HepG2 (cell line): ENCODE measurements around the gene ANKRD55. TPM values are rescaled to one million over a fixed set of nuclear protein-coding genes. Genes with fewer than 3 reads are reported as not detected.

Source experiments
- BRF2 ChIP-seq: sonication (generic); formaldehyde crosslinking; IDR thresholded peaks from 2 replicates; pipeline ENCODE4 v1.8.1; 2022; ENCODE audit warnings: mild to moderate bottlenecking, missing genetic modification reagents
- CSRNP1 ChIP-seq: sonication (generic); formaldehyde crosslinking; IDR thresholded peaks from 2 replicates; pipeline ENCODE4 v1.8.1; 2023; ENCODE audit warnings: mild to moderate bottlenecking, missing genetic modification reagents
- IRF1 ChIP-seq: sonication (generic); formaldehyde crosslinking; IDR thresholded peaks from 2 replicates; pipeline ENCODE4 v1.4.0; 2020; ENCODE audit warnings: low read depth, mild to moderate bottlenecking, missing genetic modification reagents
- KLF16 ChIP-seq, 2 experiments: sonication (generic) in 1 of 2; formaldehyde crosslinking in 1 of 2; IDR thresholded peaks; 2 replicates each; pipeline versions ENCODE4 v1.6.1 to v1.8.0; 2016 to 2023; ENCODE audit warnings: missing genetic modification reagents in 2 of 2, missing compliant biosample characterization in 1 of 2
- MEF2D ChIP-seq: sonication (generic); formaldehyde crosslinking; IDR thresholded peaks from 2 replicates; pipeline ENCODE4 v1.5.1; 2020; ENCODE audit warnings: mild to moderate bottlenecking, missing genetic modification reagents
- NR2F1 ChIP-seq, 2 experiments: fragments of 450-650 bp in 1 of 2; formaldehyde crosslinking in 1 of 2; IDR thresholded peaks; 2 replicates each; pipeline versions ENCODE4 v1.5.0 to v1.6.1; 2016 to 2020; ENCODE audit warnings: mild to moderate bottlenecking in 1 of 2, missing compliant biosample characterization in 1 of 2, missing genetic modification reagents in 1 of 2, moderate library complexity in 1 of 2
- REPIN1 ChIP-seq: sonication (generic); formaldehyde crosslinking; IDR thresholded peaks from 2 replicates; pipeline ENCODE4 v1.8.0; 2022; ENCODE audit warnings: missing genetic modification reagents, low read depth, mild to moderate bottlenecking, borderline replicate concordance
- STAT6 ChIP-seq: sonication (generic); formaldehyde crosslinking; IDR thresholded peaks from 2 replicates; pipeline ENCODE4 v1.4.0; 2020; ENCODE audit warnings: missing genetic modification reagents, mild to moderate bottlenecking, borderline replicate concordance
- TRIM24 ChIP-seq: sonication (generic); formaldehyde crosslinking; IDR thresholded peaks from 2 replicates; pipeline ENCODE4 v1.8.0; 2022; ENCODE audit warnings: mild to moderate bottlenecking, missing genetic modification reagents
- U2AF1 ChIP-seq: fragments of 200-400 bp; formaldehyde crosslinking; optimal IDR thresholded peaks from 2 replicates; pipeline ENCODE3; 2017; ENCODE audit warnings: mild to moderate bottlenecking, low read depth, low read length
- ZFP36 ChIP-seq: fragments of 150-350 bp; IDR thresholded peaks from 2 replicates; pipeline ENCODE4 v1.6.1; 2018; ENCODE audit warnings: borderline replicate concordance, low read length, low read depth; ENCODE audit not compliant: partially characterized antibody
- ZFP91 ChIP-seq: sonication (generic); formaldehyde crosslinking; IDR thresholded peaks from 2 replicates; pipeline ENCODE4 v1.9.0; 2022; ENCODE audit warnings: missing genetic modification reagents, mild to moderate bottlenecking, borderline replicate concordance
- ZMYM2 ChIP-seq: sonication (generic); formaldehyde crosslinking; IDR thresholded peaks from 2 replicates; pipeline ENCODE4 v1.8.0; 2022; ENCODE audit warnings: mild to moderate bottlenecking, missing genetic modification reagents
- ZNF235 ChIP-seq: sonication (generic); formaldehyde crosslinking; IDR thresholded peaks from 2 replicates; pipeline ENCODE4 v1.8.1; 2023; ENCODE audit warnings: mild to moderate bottlenecking, missing genetic modification reagents, borderline replicate concordance
- ZNF292 ChIP-seq: sonication (generic); formaldehyde crosslinking; IDR thresholded peaks from 2 replicates; pipeline ENCODE4 v1.8.1; 2022; ENCODE audit warnings: mild to moderate bottlenecking, low read depth, missing genetic modification reagents, borderline replicate concordance
- ZNF343 ChIP-seq: sonication (generic); formaldehyde crosslinking; IDR thresholded peaks from 2 replicates; pipeline ENCODE4 v1.4.0; 2020; ENCODE audit warnings: mild to moderate bottlenecking, missing genetic modification reagents
- ZNF616 ChIP-seq: sonication (generic); formaldehyde crosslinking; IDR thresholded peaks from 2 replicates; pipeline ENCODE4 v1.5.0; 2020; ENCODE audit warnings: low read depth, mild to moderate bottlenecking, missing genetic modification reagents
- ZNF7 ChIP-seq: IDR thresholded peaks from 2 replicates; pipeline ENCODE4 v1.6.1; 2016; ENCODE audit warnings: missing biosample characterization, missing genetic modification reagents
- ZNF775 ChIP-seq: sonication (generic); formaldehyde crosslinking; IDR thresholded peaks from 2 replicates; pipeline ENCODE4 v1.4.0; 2020; ENCODE audit warnings: missing genetic modification reagents, mild to moderate bottlenecking, moderate library complexity, borderline replicate concordance
- ZNF792 ChIP-seq: IDR thresholded peaks from 2 replicates; pipeline ENCODE4 v1.6.1; 2016
- polyA plus RNA-seq, 8 experiments: library from polyadenylated mRNA; depleted of rRNA in 3 of 8; stranded (reverse) in 7 of 8; unstranded in 1 of 8; fragments of >200 nt; fragmentation: Illumina TruSeq in 4 of 8; extraction: Trizol in 4 of 8; gene quantifications; 2 replicates each; pipeline versions ENCODE4 v1.2.1 to v1.2.3, GENCODE V29; 2011 to 2016; ENCODE audit warnings: low read depth in 4 of 8, missing spikeins in 1 of 8, mixed read lengths in 1 of 8; ENCODE audit not compliant: insufficient read depth in 1 of 8
- total RNA-seq, 5 experiments: library from RNA; depleted of rRNA; stranded (reverse); fragments of >200 nt; fragmentation: Illumina TruSeq; extraction: Trizol; gene quantifications; 2 replicates each; pipeline ENCODE4 v1.2.3, GENCODE V29; 2016; ENCODE audit warnings: low read depth in 1 of 5

The ANKRD55 gene
- total and polyA plus RNA-seq, 2 of the 13 experiments (the other 11 are each of a cell fraction or from before 2014, with no cell fraction given) = 0.11 to 0.28 TPM

- TF ChIP-seq IRF1 (CRISPR knock-in tag) (no peak), ZFP36 (no peak), CSRNP1 (CRISPR knock-in tag) (no peak), MEF2D (peak; percentile 75; the same call in 1 of the 2 replicates), TRIM24 (CRISPR knock-in tag) (no peak), STAT6 (CRISPR knock-in tag) (no peak), ZNF792 (CRISPR knock-in tag) (0 out of 2 replicates have a peak, but pooled peaks have one; percentile 9), ZNF616 (CRISPR knock-in tag) (no peak), ZNF292 (peak; percentile 70; the same call in 1 of the 2 replicates), REPIN1 (CRISPR knock-in tag) (0 out of 2 replicates have a peak, but pooled peaks have one; percentile 16), ZMYM2 (CRISPR knock-in tag) (peak; percentile 69; the same call in 1 of the 2 replicates), ZNF775 (CRISPR knock-in tag) (no peak), U2AF1 (no peak), ZFP91 (CRISPR knock-in tag) (0 out of 2 replicates have a peak, but pooled peaks have one; percentile 35), BRF2 (CRISPR knock-in tag) (no peak), ZNF7 (CRISPR knock-in tag) (no peak), ZNF343 (no peak), NR2F1 (CRISPR knock-in tag; IDR thresholded peaks at IDR 0.05) (no peak), ZNF235 (CRISPR knock-in tag) (no peak), KLF16 (CRISPR knock-in tag; IDR thresholded peaks at IDR 0.05) (no peak)
Measured at GRCh38 chr5:56215019-56215830, 17.9 kb downstream of the ANKRD55 start (continued).
